K562 (cell line): ENCODE data around the gene CALY. TPM values are rescaled to one million over a fixed set of nuclear protein-coding genes. Genes with fewer than 3 reads are reported as not detected.

Experiments used
- ATAC-seq: fragments of 200-7000 bp; cut with Tn5 transposase; 3 replicates; pipeline ENCODE4 v1.9.1; 2020; ENCODE audit warnings: moderate library complexity
- BruUV-seq: library from RNA; stranded (reverse); fragments of 400-500 nt; replicated peaks from 2 replicates; lab custom pipeline; 2021; lab: Mats Ljungman, UMichigan
- CTCF ChIA-PET: fragments of 300-600 bp; formaldehyde crosslinking; extraction: SDS; loops from one replicate; lab custom pipeline; 2021; ENCODE audit warnings: low intra/inter-chr PET ratio; lab: Yijun Ruan, JAX
- POLR2A ChIA-PET: fragments of 300-600, 350-650 bp; sonication (Branson Sonifier 250); formaldehyde crosslinking; extraction: SDS; loops from one replicate; lab custom pipeline; 2021; ENCODE audit warnings: antibody characterized with exemption, inconsistent platforms; lab: Yijun Ruan, JAX
- DNase-seq, 4 experiments: peaks; one replicate each; pipeline versions ENCODE4 v3.0.0 to v3.0.0-alpha.2; 2011 to 2018; ENCODE audit warnings: low spot score in 3 of 4, mixed read lengths in 3 of 4; ENCODE audit errors: extremely low read depth in 1 of 4
- FAIRE-seq: peaks from 2 replicates; lab custom pipeline; 2011; peaks lifted over from hg19 to GRCh38; lab: Jason Lieb, UNC
- H2AFZ ChIP-seq: 2 replicates; pipeline ENCODE4 v1.6.0; 2011; ENCODE audit warnings: low read depth, low read length, control low read depth, inconsistent platforms
- H3K27ac ChIP-seq: fragments of 200-600 bp; 3 replicates; pipeline ENCODE4 v1.8.0; 2011; ENCODE audit warnings: low read depth, mild to moderate bottlenecking, control low read depth, inconsistent platforms, low read length, moderate library complexity, mixed read lengths; ENCODE audit errors: extremely low read depth
- H3K27me3 ChIP-seq, 2 experiments: fragments of 300-600 bp in 1 of 2; 2 replicates in 1 of 2; 3 replicates in 1 of 2; pipeline versions ENCODE4 v1.6.0 to v1.8.0; 2011; ENCODE audit warnings: inconsistent platforms in 2 of 2, low read length in 2 of 2, mild to moderate bottlenecking in 1 of 2, mixed read lengths in 1 of 2, moderate library complexity in 1 of 2; ENCODE audit not compliant: control insufficient read depth in 2 of 2, insufficient read depth in 2 of 2
- H3K36me3 ChIP-seq: fragments of 300-600 bp; 3 replicates; pipeline ENCODE4 v1.8.0; 2011; ENCODE audit warnings: mild to moderate bottlenecking, low read length, inconsistent platforms; ENCODE audit not compliant: control insufficient read depth, insufficient read depth
- H3K4me1 ChIP-seq, 2 experiments: fragments of 200-600 bp in 1 of 2; replicated peaks in 1 of 2; 2 replicates in 1 of 2; 3 replicates in 1 of 2; pipeline versions ENCODE4 v1.5.1 to v1.8.0; 2011; ENCODE audit warnings: inconsistent platforms in 2 of 2, low read length in 2 of 2, mild to moderate bottlenecking in 1 of 2, mixed read lengths in 1 of 2, moderate library complexity in 1 of 2; ENCODE audit not compliant: control insufficient read depth in 2 of 2, insufficient read depth in 2 of 2
- H3K4me2 ChIP-seq: 2 replicates; pipeline ENCODE4 v1.6.1; 2011; ENCODE audit warnings: low read length, control low read depth, inconsistent platforms, mixed read lengths; ENCODE audit not compliant: insufficient read depth
- H3K4me3 ChIP-seq: fragments of 200-600 bp; sonication (generic), shearing (Covaris generic); 2 replicates; pipeline ENCODE4 v1.5.1; 2016; ENCODE audit warnings: control low read depth, inconsistent platforms
- H3K79me2 ChIP-seq: fragments of 200-600 bp; 3 replicates; pipeline ENCODE4 v1.8.0; 2011; ENCODE audit warnings: low read length, inconsistent platforms; ENCODE audit not compliant: control insufficient read depth, insufficient read depth
- H3K9ac ChIP-seq, 2 experiments: 2 replicates each; pipeline versions ENCODE4 v1.6.0 to v1.6.1; 2011; ENCODE audit warnings: low read depth in 2 of 2, low read length in 2 of 2, control low read depth in 1 of 2, inconsistent platforms in 1 of 2, mild to moderate bottlenecking in 1 of 2, mixed read lengths in 1 of 2; ENCODE audit not compliant: insufficient read depth in 1 of 2
- H3K9me1 ChIP-seq: one replicate; pipeline ENCODE4 v1.6.0; 2011; ENCODE audit warnings: inconsistent platforms, mild to moderate bottlenecking, low read length, moderate library complexity; ENCODE audit not compliant: control insufficient read depth, insufficient read depth
- H3K9me3 ChIP-seq: replicated peaks from 2 replicates; pipeline ENCODE4 v1.5.1; 2011; ENCODE audit warnings: low read depth, low read length, inconsistent platforms; ENCODE audit not compliant: control insufficient read depth, insufficient read depth
- H4K20me1 ChIP-seq: replicated peaks from 2 replicates; pipeline ENCODE4 v1.6.1; 2011; ENCODE audit warnings: low read length, inconsistent platforms, mixed read lengths; ENCODE audit not compliant: control insufficient read depth, insufficient read depth
- EZH2 ChIP-seq: IDR thresholded peaks from 2 replicates; pipeline ENCODE4 v1.6.1; 2012; ENCODE audit warnings: low read depth, mild to moderate bottlenecking, inconsistent platforms, low read length, borderline replicate concordance
- HNRNPK ChIP-seq: fragments of 200-400 bp; formaldehyde crosslinking; IDR thresholded peaks from one replicate; pipeline ENCODE4 v1.6.1; 2018; ENCODE audit warnings: mild to moderate bottlenecking, low read depth, low read length; ENCODE audit not compliant: poor library complexity, severe bottlenecking
- OTX1 ChIP-seq: fragments of 450-650 bp; formaldehyde crosslinking; IDR thresholded peaks from 2 replicates; pipeline ENCODE4 v1.4.0; 2022; ENCODE audit warnings: mild to moderate bottlenecking
- POLR2G ChIP-seq: fragments of 200-400 bp; formaldehyde crosslinking; IDR thresholded peaks from 2 replicates; pipeline ENCODE4 v1.6.1; 2017; ENCODE audit warnings: low read depth, mild to moderate bottlenecking, antibody characterized with exemption, low read length, moderate library complexity
- SIN3A ChIP-seq, 2 experiments: fragments of 150-350 bp in 1 of 2; IDR thresholded peaks; 2 replicates each; pipeline ENCODE4 v1.6.1; 2011 to 2016; ENCODE audit warnings: borderline replicate concordance in 2 of 2, low read depth in 2 of 2, low read length in 2 of 2, mild to moderate bottlenecking in 2 of 2, moderate library complexity in 2 of 2; ENCODE audit not compliant: control insufficient read depth in 1 of 2
- SMC3 ChIP-seq: conservative IDR thresholded peaks from 2 replicates; pipeline ENCODE4 v1.6.1; 2011; ENCODE audit warnings: low read depth, low read length, improper control_type of control experiment; ENCODE audit not compliant: insufficient read depth
- WGBS: fragments of 100-300 bp; shearing (Covaris generic); methylation state at CpG from one replicate; pipeline ENCODE4 v1.1.6; 2016; ENCODE audit warnings: low coverage, mixed read lengths; ENCODE audit not compliant: insufficient coverage; ENCODE audit errors: missing lambda C conversion rate; 5-methylcytosine and 5-hydroxymethylcytosine counted together
- in situ Hi-C: fragments of 300-500 bp; cut with MboI; formaldehyde crosslinking; loops from 4 replicates; pipeline ENCODE4 v1.15.0; 2018; ENCODE audit warnings: inconsistent platforms, mixed read lengths
- intact Hi-C: fragments of 100-400 bp; cut with micrococcal nuclease; formaldehyde crosslinking; loops from 2 replicates; pipeline ENCODE4 v1.14.2; 2022
- polyA plus RNA-seq, 8 experiments: library from polyadenylated mRNA; depleted of rRNA in 4 of 8; stranded (reverse) in 5 of 8; unstranded in 3 of 8; fragments of >200 nt; fragmentation: Nextera tagmentation in 2 of 8; fragmentation: Illumina TruSeq in 1 of 8; extraction: Ambion mirVana in 2 of 8; extraction: Trizol in 1 of 8; gene quantifications; 2 replicates each; pipeline versions ENCODE4 v1.2.1 to v1.2.3, GENCODE V29; 2011 to 2014; ENCODE audit warnings: inconsistent platforms in 1 of 8, missing spikeins in 1 of 8
- total RNA-seq, 7 experiments: library from RNA; depleted of rRNA in 6 of 7; stranded (reverse); fragments of >200 nt in 6 of 7; fragmentation: Illumina TruSeq in 2 of 7; extraction: Trizol in 2 of 7; gene quantifications; 2 replicates each; pipeline versions ENCODE4 v1.2.1 to v1.2.3, GENCODE V29; 2011 to 2021; ENCODE audit warnings: low replicate concordance in 1 of 7

CALY gene
- total and polyA plus RNA-seq, 9 of the 15 experiments (the other 6 are each of a cell fraction or from before 2014, with no cell fraction given) = not detected

DNA sequence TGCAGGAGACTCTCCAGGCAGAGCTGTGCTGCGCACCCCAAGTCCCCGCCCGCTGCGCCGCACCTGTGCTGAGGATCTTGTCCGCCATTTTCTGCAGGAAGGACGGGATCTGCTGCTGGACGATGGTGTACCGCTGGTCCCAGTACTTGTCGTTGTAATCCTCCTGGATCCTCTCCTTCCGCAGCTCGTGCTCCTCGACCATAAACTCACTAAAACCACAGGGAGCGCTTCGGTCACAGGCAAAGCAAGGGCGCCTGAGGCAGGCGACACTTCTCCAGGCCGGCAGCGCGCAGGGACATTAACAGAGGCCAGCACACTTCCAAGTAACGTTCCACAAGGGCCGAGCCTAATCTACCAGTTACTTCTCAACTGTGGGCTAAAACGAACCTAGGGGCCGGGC is 46.9 kb downstream of the CALY start (continued):
- no peak for TF ChIP-seq HNRNPK
- TF ChIP-seq EZH2 = no peak
- TF ChIP-seq SIN3A (IDR thresholded peaks at IDR 0.05; ENCODE audit: borderline replicate concordance in 2 of 2, control insufficient read depth in 1 of 2, low read depth in 2 of 2, low read length in 2 of 2) = no peak
- no peak for TF ChIP-seq SMC3
- TF ChIP-seq, all 486 proteins: peak for 0

DNA sequence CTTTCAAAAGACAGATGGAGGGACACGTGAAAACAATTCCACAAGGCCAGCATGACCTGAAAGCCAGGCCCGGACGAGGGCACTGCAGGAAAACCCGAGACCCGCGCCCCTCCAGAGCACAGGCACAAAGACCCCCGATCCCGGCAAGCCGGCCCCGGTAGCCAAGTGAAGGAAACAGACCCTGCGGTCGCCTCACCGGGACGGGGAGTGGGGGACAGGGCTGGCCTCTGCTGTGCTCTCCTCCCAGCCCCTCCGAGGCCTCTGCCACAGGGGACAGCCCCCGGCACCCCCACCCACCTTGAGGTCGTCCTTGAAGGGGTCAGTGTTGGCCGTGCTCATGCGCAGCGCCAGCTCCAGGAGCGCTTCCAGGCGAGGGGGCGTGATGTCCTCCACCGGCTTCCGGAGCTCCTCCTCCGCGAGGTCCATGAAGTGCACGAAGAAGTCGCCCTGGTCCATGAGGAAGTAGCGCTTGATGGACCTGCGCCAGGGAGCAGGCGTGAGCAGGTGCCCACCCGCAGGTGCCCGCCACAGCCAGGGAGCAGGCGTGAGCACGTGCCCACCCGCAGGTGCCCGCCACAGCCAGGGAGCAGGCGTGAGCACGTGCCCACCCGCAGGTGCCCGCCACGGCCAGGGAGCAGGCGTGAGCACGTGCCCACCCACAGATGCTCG is 48.7 kb downstream of the CALY start:
- TF ChIP-seq OTX1 (CRISPR knock-in tag) (no peak), POLR2G (peak; percentile 28; the same call in 1 of the 2 replicates)
- no peak for DNase-seq
- H3K79me2 ChIP-seq = no peaks in the 10 kb centered on the region
- H3K9me3 ChIP-seq = no peaks in the 10 kb centered on the region
- no peak for ATAC-seq
- no peaks in the 10 kb centered on the region for H3K27me3 ChIP-seq
- H4K20me1 ChIP-seq = no peaks in the 10 kb centered on the region
- no peak overlapping the region for H3K4me3 ChIP-seq
- ChIA-PET POLR2A (interaction anchor here (0.9 kb wide), 1 partner anchor 8 kb away, joined by 4 read pairs; no protein-coding TSS in a partner anchor), CTCF (no interaction called here)
- no peaks in the 10 kb centered on the region for H3K9me1 ChIP-seq
- no peak overlapping the region for H2AFZ ChIP-seq
- in situ Hi-C loops (no loop called here), intact Hi-C loops (no loop called here)
- WGBS = 93% methylated on average over 16 of the region's 46 CpGs
- no TSS peak for BruUV-seq
- no peaks in the 10 kb centered on the region for H3K4me1 ChIP-seq
- H3K9ac ChIP-seq = no peak overlapping the region
- FAIRE-seq = no peak
- peaks cover 69% of the 10 kb centered on the region for H3K36me3 ChIP-seq
- no peak overlapping the region for H3K4me2 ChIP-seq
- H3K27ac ChIP-seq = no peak overlapping the region
